Hematopoietic multipotent progenitor cell treated with erythropoietin and hydrocortisone succinate and interleukin-3 and kit ligand, for 8 days (in vitro differentiated cells): Measurements from ENCODE around the gene GPR87.
A peak's percentile ranks its signal among the peaks of the same experiment; 100 is the strongest.

Source experiments
- DNase-seq: peaks from one replicate; pipeline ENCODE4 v3.0.0-alpha.2; 2015

Gene GPR87

DNA sequence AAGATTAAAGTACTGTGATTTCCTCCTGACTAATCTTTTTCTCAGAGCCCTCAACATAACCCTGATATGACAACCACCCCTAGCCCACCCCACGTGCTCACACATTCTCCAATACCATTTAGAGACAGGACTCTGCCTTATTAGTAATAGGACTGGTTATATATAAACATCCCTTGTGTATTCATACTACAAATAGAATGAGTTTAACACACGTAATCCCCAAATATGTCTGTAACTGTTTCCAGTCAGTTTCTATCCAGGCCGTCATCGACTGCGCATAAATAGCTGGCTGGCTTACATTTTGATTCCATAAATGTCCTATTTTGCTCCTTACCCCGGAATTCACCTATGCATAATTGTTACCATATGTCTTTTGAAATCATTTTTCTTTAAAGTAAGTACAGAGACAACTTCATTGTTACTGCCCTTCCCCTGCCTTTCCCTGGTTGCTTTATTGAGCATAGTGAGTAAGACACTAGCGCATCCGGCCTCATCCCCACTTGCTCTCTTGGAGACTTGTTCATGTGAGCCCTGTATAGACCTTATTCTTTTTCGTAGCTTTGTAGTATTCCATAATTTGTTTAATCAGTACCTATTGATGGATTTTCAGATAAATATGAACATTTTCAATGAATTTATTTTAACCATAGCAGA, 34.8 kb downstream of the GPR87 start:
- DNase-seq, result no peak

DNA sequence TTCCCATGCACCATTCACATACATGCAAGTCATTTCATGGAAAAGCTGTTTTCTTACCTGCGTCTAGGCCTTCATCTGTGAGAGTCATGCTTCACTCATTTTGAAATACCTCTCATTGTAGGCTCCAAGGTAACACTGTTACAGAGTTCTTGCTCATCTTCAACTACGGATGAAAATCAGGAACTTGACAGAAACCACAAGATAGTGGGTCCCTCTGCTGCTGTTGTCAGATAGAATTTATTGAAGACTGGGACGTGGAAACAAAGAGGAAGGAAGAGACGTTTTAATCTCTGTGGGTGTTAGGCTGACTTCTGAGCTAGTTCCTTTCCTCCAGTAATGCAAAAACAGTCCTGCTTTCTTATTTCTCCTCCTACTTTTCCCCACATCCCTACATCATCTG, 38.4 kb downstream of the GPR87 start, which contains the start of gene P2RY14:
Gene P2RY14, minus strand, starts transcription at position 313 of the 400 bp plus-strand sequence. CDS start 64,226 bp downstream, outside the sequence.
- peak; percentile 27 for DNase-seq

DNA sequence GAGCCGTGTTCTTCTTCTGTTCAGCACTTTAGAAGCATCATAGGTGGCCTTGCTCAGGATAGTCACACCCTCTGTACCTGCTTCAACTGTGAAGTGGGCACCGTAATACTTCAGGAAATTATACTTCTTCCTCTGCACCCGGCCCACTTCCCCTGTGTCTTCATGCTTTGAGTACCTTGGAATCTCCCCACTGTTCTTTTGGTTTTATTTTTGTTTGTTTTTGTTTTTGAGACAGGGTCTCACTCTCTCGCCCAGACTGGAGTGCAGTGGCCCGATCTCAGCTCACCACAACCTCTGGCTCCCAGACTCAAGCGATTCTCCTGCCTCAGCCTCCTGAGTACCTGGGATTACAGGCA, 40.0 kb downstream of the GPR87 start:
- DNase-seq, result no peak

DNA sequence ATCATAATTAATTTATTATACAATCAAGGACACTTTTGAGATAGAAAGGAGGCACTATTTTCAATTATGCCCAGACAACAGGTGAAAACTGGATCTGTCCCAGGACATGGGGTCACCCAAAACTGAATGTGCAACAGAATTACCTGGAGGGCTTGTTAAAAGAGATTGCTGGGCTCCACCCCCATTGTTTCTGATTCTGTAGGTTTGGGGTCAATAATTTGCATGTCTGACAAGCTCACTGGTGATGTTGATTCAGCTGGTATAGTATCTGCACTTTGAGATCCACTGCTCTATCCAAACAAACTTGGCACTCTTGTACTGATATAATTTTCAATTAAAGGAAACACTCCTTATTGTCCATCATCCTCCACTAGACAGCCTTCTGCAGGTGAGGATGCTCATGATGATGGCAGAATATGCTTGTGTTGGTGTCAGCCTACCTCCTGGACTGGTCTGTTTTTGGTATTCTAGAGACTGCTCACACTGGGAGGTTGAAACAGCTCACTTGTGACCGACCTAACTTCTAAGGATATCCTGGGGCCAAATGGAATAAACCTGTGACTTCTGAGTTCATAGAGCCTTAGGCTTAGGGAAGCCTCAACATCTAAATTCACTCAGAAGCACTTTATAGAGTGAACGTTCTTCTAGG, 40.5 kb downstream of the GPR87 start:
- DNase-seq, result no peak

DNA sequence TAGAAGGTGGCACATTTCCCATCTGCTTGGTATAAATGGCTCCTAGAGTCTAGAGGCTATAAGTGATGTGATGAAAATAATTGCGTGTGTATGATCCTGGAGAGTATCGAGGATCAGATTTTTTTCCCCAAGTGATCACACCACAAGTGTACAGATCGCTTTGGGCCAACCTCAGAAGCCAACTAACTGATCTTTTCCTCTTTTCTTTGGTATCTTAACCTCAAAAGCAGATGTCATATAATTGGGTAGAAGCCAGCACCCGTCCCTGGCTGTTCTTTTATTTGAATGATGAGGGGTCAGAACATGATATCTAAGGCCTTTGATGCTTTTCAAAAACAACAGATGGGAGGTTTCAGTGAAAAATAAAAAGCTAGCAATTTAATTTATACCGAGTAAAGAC, 41.5 kb downstream of the GPR87 start:
- DNase-seq, result peak; percentile 9

DNA sequence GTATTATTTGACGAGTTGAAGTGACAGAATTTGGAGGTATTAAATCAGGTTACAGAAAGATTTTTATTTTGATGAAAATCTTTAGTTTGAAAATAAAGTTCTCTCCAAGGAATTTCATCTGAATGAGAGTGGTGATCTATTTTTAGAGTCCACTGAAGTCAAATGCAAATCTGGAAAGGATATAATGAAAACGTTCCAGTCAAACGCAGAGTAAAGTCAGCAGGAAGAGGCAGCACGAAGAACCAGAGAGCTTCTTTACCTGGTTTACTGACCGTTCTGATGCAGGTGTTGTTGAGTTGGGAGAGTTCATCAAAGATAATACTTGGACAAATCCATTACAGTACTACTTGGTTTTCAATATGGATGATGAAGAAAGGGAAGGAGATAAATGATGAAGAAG, 47.0 kb downstream of the GPR87 start:
- DNase-seq, result no peak

DNA sequence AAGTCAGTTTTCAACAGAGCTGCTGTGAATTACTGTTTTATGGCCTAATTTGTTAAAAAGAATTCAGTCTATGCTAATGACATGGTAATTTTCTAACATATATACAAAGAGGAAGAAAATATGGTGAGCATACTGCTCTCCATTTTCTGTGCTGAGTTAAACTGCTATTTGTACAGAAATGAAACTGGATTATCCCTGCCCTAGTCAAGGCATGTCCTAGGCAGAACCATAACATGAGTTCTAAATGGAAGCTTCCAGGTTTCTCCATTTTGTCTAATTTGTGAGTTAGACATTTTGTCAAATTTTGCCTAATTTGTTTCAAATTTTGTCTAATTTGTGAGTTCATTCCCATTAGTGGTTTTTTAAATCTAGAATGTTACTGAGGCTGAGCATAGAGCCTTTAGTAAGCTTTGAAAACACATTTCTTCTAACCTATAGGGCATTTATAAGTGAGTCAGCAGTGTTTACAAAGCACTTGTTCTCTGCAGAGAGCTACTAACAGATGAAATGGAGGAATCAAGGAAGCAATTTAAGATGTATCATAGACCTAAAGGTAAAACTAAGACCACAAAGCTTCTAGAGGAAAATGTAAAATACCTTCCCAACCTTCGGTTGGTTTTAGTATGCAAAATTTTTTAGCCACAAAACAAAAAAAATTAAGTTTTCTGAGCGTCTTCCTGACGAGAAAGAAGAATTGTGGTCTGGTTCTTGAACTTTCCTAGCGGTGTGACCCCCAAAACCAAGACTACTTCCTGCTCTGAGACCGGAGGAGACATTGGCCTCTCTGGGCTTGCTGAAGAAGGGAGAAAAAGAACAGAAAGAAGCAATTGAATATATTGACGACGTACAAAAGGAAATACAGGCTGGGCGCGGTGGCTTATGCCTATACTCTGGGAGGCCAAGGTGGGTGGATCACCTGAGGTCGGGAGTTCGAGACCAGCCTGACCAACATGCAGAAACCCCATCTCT, 48.1 kb downstream of the GPR87 start:
- DNase-seq, result no peak

DNA sequence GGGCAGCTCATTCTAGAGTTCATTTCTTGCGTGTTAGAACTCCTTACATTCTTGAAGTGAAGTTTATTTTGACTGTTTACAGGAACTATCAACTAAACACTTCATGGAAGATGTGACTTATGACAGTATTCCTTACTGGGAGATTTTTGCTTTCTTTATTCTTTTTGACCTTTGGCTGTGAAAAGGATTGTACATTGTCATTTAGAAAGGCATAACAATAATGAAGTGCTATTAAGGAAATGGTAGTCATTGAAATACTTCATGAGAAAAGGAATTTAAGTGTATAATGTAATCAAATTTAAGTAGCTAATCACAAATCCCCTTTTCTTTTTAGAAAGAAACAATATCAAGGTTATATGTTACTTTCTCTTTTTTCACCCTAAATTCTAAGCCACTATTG, 49.6 kb downstream of the GPR87 start:
- no peak for DNase-seq

DNA sequence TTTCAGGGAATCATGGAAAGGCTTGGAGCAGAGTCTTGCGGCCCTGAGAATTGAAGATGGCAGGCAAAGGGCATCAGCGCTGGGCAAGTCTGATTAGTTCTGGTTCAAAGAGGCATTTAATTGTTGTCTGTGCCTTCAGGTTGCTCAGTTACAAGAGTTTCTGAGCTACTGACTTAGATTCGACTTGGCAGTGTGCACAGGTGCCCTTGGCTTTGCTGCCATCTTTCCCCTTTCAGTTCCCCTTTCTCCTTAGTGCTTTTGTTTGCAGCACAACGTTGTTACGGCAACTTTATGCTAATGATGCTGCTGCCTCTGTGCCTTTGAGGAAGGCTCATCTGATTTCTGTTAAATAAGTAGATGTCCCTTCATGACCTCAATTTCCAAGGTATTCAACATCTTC, 50.8 kb downstream of the GPR87 start:
- peak; percentile 16 for DNase-seq

DNA sequence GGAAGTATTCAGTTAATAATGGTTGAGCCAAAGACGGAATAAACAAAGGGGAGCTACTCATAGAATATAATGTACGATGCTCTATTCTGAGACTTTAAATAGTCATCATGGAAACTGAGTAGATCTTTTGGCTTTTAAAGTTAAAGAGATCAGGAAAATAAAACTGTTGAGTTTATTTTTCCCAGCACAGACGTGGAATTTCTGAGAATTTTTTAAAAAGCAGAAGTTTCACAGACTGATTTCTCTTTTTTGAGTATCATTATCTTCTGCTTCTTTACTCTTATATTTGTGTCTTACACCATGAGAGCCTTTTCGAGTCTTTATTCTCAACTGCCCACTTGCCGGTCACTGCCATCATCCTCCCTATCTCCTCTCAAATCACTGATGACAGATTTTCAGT, 51.5 kb downstream of the GPR87 start:
- DNase-seq, result no peak

DNA sequence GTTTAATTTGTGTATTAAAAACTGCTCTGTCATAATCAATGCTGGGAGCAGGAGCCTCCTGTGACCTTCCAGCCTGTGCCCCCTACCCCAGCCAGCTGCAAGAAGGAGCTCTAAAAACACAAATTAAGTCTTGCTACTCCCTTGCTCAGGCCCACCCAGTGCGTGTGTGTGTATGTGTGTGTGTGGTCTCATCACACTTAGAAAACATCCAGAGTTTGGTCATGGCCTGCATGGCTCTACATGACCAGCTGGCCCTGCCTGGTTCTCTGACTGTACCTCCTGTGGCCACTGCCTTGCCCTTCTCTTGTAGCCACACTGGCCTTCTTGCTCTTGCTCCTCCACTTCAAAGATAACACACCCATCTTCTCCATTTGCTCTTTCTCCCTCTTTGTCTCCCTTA, 52.0 kb downstream of the GPR87 start:
- DNase-seq, result no peak

DNA sequence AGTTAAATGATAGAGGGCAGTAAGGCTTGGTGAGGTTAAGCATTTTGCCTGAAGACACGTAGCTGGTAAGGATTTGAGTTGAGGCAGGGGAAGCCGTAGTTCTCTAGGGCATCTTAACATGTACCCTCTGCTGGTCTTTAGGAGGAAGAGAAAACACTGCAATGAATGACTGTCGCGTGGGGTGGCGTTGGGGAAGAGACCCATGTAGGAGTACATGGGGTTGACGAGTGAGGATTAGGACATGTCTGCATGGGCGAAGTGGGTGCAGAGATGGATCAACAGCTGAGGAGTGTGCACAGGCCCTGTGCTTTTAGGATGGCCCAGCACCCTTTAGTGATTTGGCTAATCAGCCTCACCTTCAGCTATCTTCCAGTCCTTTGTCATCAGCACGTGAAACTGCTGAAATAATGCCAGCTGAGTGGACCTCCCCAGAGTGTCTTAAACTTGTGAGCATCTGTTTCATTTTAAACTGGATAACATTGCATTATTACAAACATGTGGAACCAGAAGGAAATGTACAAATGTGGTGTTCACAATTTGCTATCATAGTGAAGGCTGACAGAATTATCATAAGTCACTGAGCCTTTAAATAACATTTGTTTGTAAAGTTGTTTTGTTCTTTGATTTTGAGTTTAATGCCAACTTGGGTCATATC, 53.6 kb downstream of the GPR87 start:
- DNase-seq, result no peak

DNA sequence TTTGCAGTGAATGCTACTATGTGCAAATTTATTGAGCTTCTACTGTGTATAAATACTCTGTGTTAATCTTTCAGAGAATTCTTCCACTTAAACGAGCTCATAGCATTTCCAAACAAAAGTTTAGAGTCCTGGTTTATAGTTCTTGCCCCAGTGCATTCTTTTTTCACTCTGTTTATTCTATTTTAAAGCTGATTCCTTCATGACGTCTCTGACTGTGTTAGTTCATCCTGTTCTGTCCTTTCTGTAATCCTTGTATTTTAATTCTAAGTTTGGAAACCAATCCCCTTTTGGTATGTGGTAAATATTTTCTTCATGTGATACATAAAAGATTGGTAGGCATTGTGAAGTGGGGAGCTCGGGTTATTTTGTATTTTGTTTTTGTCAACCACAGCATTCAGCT, 57.0 kb downstream of the GPR87 start:
- no peak for DNase-seq

DNA sequence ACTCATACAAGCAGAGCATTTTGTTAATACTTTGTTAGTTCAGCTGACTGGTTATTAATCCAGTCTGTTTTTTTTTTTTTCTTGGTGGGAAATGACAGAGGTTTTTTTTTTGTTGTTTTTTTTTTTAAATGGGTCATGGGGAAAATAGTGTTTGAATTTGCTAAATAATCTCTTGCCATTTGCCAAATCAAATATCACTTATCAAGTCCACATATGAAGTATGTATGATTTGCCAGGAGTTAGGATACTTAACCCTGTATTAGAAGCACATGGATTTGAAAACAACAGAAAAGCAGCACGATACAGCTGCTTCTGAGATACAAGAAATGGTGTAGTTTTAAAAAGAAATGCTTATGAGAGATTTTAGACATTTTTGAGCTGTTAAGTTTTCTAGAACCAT, 59.9 kb downstream of the GPR87 start:
- no peak for DNase-seq

DNA sequence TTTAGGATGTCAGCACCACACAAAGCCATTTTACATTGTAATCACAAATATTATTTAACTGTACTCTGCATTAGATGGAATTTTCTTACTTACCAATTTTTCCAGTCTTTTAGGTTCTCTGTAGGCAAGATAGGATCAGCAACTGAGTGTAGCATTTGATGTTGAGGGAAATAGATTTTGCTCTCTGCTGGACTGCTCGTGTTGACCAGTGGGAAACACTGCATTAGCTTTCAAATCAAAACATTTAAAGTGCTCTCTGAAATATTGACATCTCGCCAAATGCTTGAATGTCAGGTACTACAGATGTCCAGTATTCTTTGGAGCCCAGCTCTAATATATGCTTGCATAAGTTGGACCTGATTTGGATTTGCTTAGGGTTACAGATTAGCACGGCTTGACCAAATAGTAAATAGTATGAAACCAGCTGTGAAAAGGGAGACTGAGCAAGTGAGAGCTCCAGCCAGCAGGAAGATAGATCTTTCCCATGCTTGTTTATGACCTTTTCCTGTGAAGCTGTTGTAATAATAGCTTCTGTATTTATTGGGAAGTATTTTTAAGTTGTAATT, 67.8 kb downstream of the GPR87 start:
- no peak for DNase-seq
